ENCODE measurements around the gene OPHN1.

DNA sequence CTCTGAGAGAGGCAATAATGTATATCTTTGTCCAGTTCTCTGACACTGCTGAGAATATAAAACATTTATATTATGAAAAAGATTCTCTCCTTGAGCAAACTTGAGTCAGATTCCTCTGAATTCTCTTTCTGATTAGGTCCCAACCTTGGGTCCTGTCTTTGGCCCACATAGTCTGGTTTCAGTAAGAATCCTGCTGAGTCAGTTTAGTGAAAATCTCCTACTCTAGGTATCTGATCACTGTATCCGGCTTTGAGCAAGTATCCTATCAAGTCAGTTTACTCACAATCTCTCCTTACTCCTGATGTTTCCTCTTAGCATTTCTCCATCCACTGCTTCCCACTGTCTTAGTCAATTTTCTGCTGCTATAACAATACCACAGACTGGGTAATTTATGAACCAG lies 253.9 kb downstream of the OPHN1 start:
- TF ChIP-seq EZH2 (IDR thresholded peaks at IDR 0.05) = no peak
- TF ChIP-seq POLR2AphosphoS5 (IDR thresholded peaks at IDR 0.05; ENCODE audit: borderline replicate concordance, low read depth, low read length) = no peak
